HG03064 (cell line): ENCODE data around the gene SUPT20HL2.
"Not testable (repeated sequence)": the region's sequence is repeated elsewhere in the genome, so short reads cannot be mapped to it uniquely, and the experiment has no call there.

Source experiments
- ATAC-seq: cut with Tn5 transposase; IDR thresholded peaks from one replicate; pipeline ENCODE4 v1.9.1; 2021; ENCODE audit warnings: low read depth; ENCODE audit not compliant: unreplicated experiment

Gene SUPT20HL2

GRCh38 chrX:24314019-24314635, at the start of gene SUPT20HL2:
SUPT20HL2 (minus strand) TSS chrX:24314069; CDS start chrX:24313315, 754 bp downstream.
- ATAC-seq: no peak

DNA sequence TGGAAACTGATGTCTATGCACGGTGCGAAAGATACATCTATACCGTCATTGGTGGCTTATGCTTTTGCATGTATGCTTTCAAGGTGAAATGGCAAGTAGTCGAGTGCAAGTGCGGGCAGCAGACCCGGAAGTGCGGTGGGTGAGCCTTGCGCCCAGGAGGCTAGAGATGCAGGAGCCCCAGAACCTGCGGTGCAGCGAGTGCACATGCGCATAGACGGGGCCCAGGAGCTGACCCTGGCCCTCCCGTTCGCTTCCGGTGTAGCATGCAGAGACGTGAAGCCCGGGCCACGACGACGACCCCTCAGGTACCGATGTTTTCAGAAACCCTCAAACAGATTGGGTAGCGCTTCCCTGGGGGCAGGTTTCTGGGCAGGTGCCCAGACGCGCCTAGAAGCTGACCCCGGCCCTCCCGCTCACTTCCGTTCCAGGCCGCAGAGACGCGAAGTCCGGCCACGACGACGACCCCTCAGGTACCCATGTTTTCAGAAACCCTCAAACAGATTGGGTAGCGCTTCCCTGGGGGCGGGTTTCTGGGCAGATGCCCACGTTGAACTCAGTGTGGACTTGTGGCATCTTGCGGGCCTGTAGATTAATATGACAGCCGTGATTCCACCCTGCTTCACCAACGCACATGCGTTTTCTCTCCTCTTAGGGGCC, 48.3 kb upstream of the SUPT20HL2 start:
- not testable (repeated sequence) for ATAC-seq

DNA sequence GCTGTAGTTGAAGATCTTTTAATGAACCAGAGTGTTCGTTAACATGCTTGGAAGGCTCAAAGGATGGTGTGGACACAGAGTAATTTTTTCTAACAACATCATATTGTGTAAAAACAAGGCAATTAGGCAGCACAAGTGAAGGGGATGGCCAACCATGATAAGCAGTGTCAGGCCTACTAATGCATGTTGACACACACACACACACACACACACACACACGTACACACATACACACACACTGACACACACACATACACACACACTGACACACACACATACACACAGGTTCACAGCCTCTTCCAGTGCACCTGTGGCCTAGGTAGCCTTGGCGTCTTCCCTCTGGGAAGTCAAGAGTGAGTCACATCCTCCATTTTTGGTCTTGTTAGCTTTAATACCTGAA, 46.4 kb upstream of the SUPT20HL2 start, which contains the start of gene SUPT20HL1:
Gene SUPT20HL1 (plus strand): TSS at position 368 of the 400 bp plus-strand sequence. CDS start 2,122 bp downstream, outside the sequence.
- ATAC-seq: no peak

- ATAC-seq: no peak
Observed at GRCh38 chrX:24357106-24357505, 43.2 kb upstream of the SUPT20HL2 start.

DNA sequence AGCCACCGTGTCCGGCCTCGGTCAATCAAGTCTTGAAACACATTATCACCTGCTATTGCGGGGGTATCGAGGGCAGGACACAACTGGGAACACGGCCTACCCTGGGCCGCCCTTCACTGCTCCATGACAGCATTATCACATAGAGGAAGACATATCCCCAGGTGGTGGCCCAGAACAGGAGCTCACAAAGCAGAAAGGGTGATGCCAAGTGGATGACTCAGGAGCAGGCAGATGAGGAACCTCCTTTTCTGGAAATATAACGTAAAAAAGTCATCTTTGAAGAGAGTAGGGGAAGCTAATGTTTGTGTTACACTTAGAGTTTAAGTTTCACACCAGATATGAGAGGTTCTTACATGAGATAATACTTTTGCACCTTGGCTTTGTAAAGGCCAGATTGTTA, 41.2 kb upstream of the SUPT20HL2 start:
- no peak for ATAC-seq

DNA sequence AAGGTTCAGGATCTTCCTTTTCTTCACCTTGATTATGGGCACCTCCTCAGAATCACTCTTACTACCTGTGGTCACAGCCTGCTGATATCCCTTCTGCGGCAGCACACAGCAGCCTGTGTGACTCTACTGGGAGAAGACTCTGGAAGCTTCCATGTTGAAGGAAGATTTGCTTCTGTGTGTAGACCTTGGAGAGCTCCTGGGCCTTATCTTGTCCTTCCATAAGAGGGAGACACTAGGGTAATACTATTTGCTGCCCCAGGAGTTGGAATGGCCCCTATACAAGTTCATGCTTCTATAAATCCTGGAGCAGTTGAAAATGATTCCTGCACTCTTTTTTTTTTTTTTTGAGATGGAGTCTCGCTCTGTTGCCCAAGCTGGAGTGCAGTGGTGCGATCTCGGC, 36.3 kb upstream of the SUPT20HL2 start:
- no peak for ATAC-seq

DNA sequence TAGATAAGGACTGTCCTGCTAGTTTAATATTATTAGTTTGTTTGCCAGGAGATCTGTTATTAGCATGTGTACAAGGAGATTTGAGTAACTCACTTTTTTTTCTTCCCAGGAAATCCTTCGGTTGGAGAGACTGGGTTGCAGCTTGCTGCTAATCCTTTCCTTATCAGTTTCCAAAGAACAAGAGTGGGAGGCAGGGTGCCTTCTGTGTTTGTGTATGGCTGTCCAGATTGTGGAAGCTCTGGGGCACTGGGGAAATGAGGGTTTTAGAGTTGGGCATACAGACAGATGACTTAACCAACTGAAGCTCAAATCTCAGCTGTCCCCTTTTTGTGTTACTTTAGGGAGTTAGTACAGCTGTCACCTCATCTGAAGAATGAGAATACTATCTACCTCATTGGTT, 34.0 kb upstream of the SUPT20HL2 start:
- no peak for ATAC-seq

- ATAC-seq: no peak
Observed at GRCh38 chrX:24343719-24344118, 29.9 kb upstream of the SUPT20HL2 start.

DNA sequence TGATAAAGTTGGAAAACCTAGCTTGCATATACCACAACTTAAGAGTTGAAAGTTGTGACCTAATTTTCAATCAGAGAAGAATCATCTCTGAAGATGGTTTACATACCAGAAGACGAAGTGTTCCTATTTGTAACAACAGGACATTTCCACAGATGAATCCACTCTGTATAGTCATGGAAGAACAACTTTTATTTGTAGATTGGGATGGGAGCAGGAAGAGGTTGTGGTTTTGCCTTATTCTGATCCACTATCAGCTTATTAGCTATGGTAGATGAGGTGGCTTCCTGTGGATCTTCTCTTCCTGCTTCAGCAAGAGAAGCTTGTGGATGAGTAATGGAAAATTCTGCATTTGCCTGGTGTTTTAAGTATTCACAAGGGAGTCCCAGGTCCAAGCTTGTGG, 27.9 kb upstream of the SUPT20HL2 start:
- ATAC-seq: no peak

GRCh38 chrX:24340501-24340900, 26.6 kb upstream of the SUPT20HL2 start:
- no peak for ATAC-seq

GRCh38 chrX:24339911-24340310, 26.0 kb upstream of the SUPT20HL2 start:
- no peak for ATAC-seq

DNA sequence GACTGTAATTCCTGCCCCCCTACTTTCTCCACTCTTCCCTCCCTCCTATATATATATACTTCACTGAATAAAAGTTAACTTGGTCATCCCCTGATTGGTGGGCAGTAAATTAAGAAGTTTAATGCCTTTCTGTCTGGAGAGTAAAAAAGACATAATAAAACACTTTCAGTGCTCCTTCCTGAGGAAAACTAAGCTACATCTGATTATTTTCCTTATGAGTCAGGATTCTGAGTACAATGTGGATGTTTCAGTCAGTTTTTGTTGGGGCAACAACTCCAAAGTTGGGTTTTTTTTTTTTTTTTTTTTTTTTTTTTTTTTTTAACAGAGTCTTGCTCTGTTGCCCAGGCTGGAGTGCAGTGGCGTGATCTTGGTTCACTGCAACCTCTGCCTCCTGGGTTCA, 22.0 kb upstream of the SUPT20HL2 start:
- no peak for ATAC-seq

- no peak for ATAC-seq
Observed at GRCh38 chrX:24334461-24334860, 20.6 kb upstream of the SUPT20HL2 start.

DNA sequence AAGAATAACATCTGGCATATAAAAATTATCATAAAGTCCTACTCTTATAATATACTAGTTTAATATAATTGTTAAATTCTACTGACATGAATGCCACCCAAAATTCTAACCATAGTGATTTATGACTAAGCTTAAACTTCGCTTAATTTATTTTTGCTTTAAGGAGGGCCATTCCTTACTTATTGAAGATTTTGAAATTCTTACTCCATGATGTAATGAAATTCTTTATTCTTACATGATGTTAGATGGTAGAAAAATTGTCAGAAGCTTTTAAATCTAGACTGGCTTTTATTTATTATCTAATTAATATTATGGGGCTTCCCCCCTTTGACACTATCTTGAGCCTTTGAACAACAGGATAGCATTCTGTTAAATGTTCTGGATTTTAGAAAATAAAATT, 19.5 kb upstream of the SUPT20HL2 start:
- ATAC-seq: no peak

GRCh38 chrX:24332878-24333277, 19.0 kb upstream of the SUPT20HL2 start:
- no peak for ATAC-seq

DNA sequence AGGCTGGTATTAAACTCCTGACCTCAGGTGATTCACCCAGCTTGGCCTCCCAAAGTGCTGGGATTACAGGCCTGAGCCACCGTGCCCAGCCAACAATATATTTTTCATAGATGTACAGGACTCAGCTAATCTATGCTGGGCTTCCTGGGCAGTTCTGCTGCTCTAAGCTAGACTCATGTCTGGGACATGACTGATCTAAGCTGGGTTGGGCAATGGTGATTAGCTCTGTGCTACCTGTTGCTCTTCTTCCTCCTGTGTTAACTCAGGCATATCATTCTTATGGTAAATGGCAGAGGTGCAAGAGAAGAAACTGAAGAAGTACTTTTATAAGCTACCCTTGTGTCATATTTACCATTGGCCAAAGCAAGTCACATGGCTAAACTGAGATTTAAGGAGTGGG, 11.4 kb upstream of the SUPT20HL2 start:
- no peak for ATAC-seq

DNA sequence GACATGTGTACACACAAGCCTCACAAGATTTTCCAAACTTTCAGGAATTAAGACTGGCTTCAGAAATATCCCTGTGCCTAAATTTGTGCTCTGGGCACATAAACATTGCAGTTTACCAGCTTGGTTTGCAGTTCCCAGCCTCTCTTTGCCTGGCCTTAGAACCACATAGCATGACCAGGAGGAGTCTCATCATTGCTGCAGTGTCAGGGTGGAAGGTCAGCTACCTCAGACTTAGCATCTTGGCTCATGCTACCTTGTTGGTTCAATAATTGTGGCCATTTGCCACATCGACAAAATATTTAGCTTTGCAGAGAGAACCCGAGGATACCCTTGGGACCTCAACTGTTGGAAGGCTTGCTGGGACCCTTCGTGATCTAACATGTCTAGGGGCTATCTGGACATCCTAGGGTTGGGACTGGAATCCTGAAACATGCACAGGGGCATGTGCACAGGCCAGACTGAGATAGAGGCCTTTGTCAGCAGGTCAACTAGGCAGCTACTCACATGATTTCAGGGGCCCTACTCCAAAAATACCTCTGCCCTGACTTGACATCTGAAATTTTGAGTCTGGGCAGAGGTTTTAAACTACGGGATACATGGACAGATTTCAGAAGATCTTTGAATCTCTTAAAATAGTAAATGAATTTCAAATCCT, 8.0 kb upstream of the SUPT20HL2 start:
- ATAC-seq: no peak

GRCh38 chrX:24317567-24317966, 3.7 kb upstream of the SUPT20HL2 start:
- ATAC-seq: no peak

- ATAC-seq: no peak
Observed at GRCh38 chrX:24316111-24316510, 2.2 kb upstream of the SUPT20HL2 start.

GRCh38 chrX:24312249-24312607, 1.6 kb downstream of the SUPT20HL2 start:
- ATAC-seq: not testable (repeated sequence)

- ATAC-seq: not testable (repeated sequence)
Observed at GRCh38 chrX:24311507-24312248, 2.2 kb downstream of the SUPT20HL2 start.
